SU-DHL-6 (cell line): ENCODE measurements around the gene AACS.

Source experiments
- CTCF ChIP-seq: fragments of 200-600 bp; sonication (generic); IDR thresholded peaks from one replicate; pipeline ENCODE4 v1.5.1; 2017; ENCODE audit warnings: antibody characterized with exemption, mild to moderate bottlenecking, low read length, moderate library complexity; ENCODE audit not compliant: insufficient read depth, poor library complexity, severe bottlenecking
- EZH2phosphoT487 ChIP-seq: fragments of 200-600 bp; sonication (generic), shearing (Covaris generic); conservative IDR thresholded peaks from 2 replicates; pipeline ENCODE4 v1.6.1; 2018; ENCODE audit warnings: mild to moderate bottlenecking, antibody characterized with exemption, low read length, moderate library complexity, mixed read lengths

GRCh38 chr12:125152463-125152862 is 87.2 kb downstream of the AACS start:
- TF ChIP-seq CTCF (no peak), EZH2phosphoT487 (no peak)
